HCT116 (cell line): ENCODE measurements around the gene CHRNA5. TPM values are rescaled to one million over a fixed set of nuclear protein-coding genes. Genes with fewer than 3 reads are reported as not detected.

Experiments used
- total RNA-seq: library from RNA; stranded (reverse); gene quantifications from one replicate; pipeline ENCODE4 v1.2.1, GENCODE V29; 2021; ENCODE audit not compliant: unreplicated experiment

Gene CHRNA5
- total RNA-seq, 1 experiment from 2014 or later = 25.2 TPM

Other genes starting within 250 kb of the CHRNA5 start
- gene CRABP1, start 225.2 kb upstream of the CHRNA5 start, total RNA-seq = 0.47 TPM
- 57.6 TPM for gene IREB2, start 127.3 kb upstream of the CHRNA5 start, total RNA-seq
- gene HYKK, start 57.9 kb upstream of the CHRNA5 start, total RNA-seq = 6.2 TPM
- 294 TPM for gene PSMA4, start 25.1 kb upstream of the CHRNA5 start, total RNA-seq
- not detected for gene CHRNA3, start 55.5 kb downstream of the CHRNA5 start, total RNA-seq
- gene CHRNB4, start 75.7 kb downstream of the CHRNA5 start, total RNA-seq = 2.0 TPM
- gene ADAMTS7, start 245.9 kb downstream of the CHRNA5 start, total RNA-seq = 12.0 TPM